ENCODE data around the gene DYRK4. TPM values are rescaled to one million over a fixed set of nuclear protein-coding genes. Genes with fewer than 3 reads are reported as not detected.
A peak's percentile ranks its signal among the peaks of the same experiment; 100 is the strongest.

Gene DYRK4
- total RNA-seq, 1 experiment from 2014 or later: 23.7 TPM

DNA sequence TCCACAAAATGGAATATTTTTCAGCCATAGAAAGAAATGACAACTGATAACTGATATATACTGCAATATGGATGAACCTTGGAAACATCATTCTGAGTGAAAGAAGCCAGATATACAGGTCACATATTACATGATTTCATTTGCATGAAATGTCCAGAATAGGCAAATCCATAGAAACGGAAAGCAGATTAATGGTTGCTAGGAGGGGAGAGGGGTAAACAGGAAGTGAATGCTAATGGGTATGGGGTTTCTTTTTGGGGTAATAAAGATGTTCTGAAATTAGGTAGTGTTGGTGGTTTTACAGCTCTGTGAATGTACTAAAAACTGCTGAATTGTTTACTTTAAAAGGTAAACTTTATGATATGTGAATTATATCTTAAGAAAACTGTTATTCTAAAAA lies 16.8 kb upstream of the DYRK4 start:
- Histone ChIP-seq H3K4me1 (ENCODE audit: insufficient read depth, low read length, poor library complexity, severe bottlenecking) (peaks cover 7% of the 10 kb centered on the region), H3K4me3 (ENCODE audit: low read depth, low read length, poor library complexity, severe bottlenecking) (no peak overlapping the region), H3K27me3 (replicated peaks; ENCODE audit: insufficient read depth, low read depth, low read length, poor library complexity) (no peaks in the 10 kb centered on the region), H3K9me3 (ENCODE audit: low read depth, low read length, poor library complexity, severe bottlenecking) (no peaks in the 10 kb centered on the region), H3K36me3 (ENCODE audit: insufficient read depth, low read length, poor library complexity, severe bottlenecking) (peaks cover 79% of the 10 kb centered on the region), H3K27ac (ENCODE audit: low read depth, low read length, poor library complexity, severe bottlenecking) (no peak overlapping the region)
- DNase-seq (ENCODE audit: low spot score): peak; percentile 13
- no TSS peak for BruUV-seq (replicated peaks)
- ChIA-PET CTCF (no interaction called here), POLR2A (ENCODE audit: low non-redundant PET) (interaction anchor here (0.6 kb wide), 1 partner anchor 104 kb away, joined by 3 read pairs; no protein-coding TSS in a partner anchor)
- no peak for TF ChIP-seq EZH2 (IDR thresholded peaks at IDR 0.05; ENCODE audit: borderline replicate concordance, low read depth, low read length, poor library complexity, severe bottlenecking)
- TF ChIP-seq, protein P1, sequence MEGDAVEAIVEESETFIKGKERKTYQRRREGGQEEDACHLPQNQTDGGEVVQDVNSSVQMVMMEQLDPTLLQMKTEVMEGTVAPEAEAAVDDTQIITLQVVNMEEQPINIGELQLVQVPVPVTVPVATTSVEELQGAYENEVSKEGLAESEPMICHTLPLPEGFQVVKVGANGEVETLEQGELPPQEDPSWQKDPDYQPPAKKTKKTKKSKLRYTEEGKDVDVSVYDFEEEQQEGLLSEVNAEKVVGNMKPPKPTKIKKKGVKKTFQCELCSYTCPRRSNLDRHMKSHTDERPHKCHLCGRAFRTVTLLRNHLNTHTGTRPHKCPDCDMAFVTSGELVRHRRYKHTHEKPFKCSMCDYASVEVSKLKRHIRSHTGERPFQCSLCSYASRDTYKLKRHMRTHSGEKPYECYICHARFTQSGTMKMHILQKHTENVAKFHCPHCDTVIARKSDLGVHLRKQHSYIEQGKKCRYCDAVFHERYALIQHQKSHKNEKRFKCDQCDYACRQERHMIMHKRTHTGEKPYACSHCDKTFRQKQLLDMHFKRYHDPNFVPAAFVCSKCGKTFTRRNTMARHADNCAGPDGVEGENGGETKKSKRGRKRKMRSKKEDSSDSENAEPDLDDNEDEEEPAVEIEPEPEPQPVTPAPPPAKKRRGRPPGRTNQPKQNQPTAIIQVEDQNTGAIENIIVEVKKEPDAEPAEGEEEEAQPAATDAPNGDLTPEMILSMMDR (conservative IDR thresholded peaks at IDR 0.05; ENCODE audit: low read depth, low read length): no peak
- intact Hi-C loops (cut with micrococcal nuclease; ENCODE audit: unreplicated experiment): no loop called here

DNA sequence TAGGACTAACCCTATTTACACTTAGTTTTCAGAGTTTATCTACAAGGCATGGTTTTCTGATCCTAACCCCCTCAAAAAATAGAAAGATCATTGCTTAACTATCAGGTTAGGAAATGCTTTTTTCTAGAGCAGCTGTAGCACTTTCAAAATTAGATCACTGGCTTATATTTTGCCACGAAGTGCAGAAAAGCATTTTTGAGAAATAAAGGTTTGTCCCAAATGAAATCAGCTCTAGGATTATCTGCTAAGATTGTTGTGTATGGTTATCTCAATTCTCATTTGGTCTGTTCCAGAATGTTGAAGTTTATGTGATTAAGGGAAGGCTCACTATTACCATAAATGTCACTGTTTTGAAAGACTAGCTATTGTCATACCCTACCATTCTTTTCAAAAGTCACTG lies 9.8 kb upstream of the DYRK4 start:
- ChIA-PET POLR2A (ENCODE audit: low non-redundant PET) (no interaction called here), CTCF (no interaction called here)
- BruUV-seq (replicated peaks): no TSS peak
- intact Hi-C loops (cut with micrococcal nuclease; ENCODE audit: unreplicated experiment): no loop called here
- no peak for TF ChIP-seq EZH2 (IDR thresholded peaks at IDR 0.05; ENCODE audit: borderline replicate concordance, low read depth, low read length, poor library complexity, severe bottlenecking)
- TF ChIP-seq, protein P1 (conservative IDR thresholded peaks at IDR 0.05; ENCODE audit: low read depth, low read length): no peak
- Histone ChIP-seq H3K36me3 (ENCODE audit: insufficient read depth, low read length, poor library complexity, severe bottlenecking) (peaks cover 55% of the 10 kb centered on the region), H3K4me1 (ENCODE audit: insufficient read depth, low read length, poor library complexity, severe bottlenecking) (no peaks in the 10 kb centered on the region), H3K4me3 (ENCODE audit: low read depth, low read length, poor library complexity, severe bottlenecking) (no peak overlapping the region), H3K9me3 (ENCODE audit: low read depth, low read length, poor library complexity, severe bottlenecking) (no peaks in the 10 kb centered on the region), H3K27ac (ENCODE audit: low read depth, low read length, poor library complexity, severe bottlenecking) (no peak overlapping the region), H3K27me3 (replicated peaks; ENCODE audit: insufficient read depth, low read depth, low read length, poor library complexity) (no peaks in the 10 kb centered on the region)
- no peak for DNase-seq (ENCODE audit: low spot score)

DNA sequence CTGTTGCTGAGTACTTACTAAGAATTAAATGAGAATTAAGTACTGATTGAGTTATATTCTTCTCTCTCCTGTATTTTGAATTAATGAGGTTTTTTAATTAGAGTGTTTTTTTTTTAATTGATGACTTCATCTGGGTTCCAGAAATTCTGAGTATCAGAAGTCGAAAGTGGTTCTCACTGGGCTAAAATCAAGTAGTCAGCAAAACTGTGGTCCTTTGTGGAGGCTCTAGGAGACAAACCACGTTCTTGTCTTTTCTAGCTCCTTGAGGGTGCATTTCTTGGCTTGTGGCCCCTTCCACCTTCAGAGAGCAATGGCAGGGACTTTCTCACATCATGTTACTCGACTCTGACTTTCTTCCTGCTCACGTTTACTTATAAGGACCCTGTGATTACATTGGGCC lies 8.1 kb upstream of the DYRK4 start:
- ChIA-PET POLR2A (ENCODE audit: low non-redundant PET) (no interaction called here), CTCF (no interaction called here)
- Histone ChIP-seq H3K4me3 (ENCODE audit: low read depth, low read length, poor library complexity, severe bottlenecking) (no peak overlapping the region), H3K4me1 (ENCODE audit: insufficient read depth, low read length, poor library complexity, severe bottlenecking) (no peaks in the 10 kb centered on the region), H3K9me3 (ENCODE audit: low read depth, low read length, poor library complexity, severe bottlenecking) (no peaks in the 10 kb centered on the region), H3K27me3 (replicated peaks; ENCODE audit: insufficient read depth, low read depth, low read length, poor library complexity) (no peaks in the 10 kb centered on the region), H3K36me3 (ENCODE audit: insufficient read depth, low read length, poor library complexity, severe bottlenecking) (peaks cover 45% of the 10 kb centered on the region), H3K27ac (ENCODE audit: low read depth, low read length, poor library complexity, severe bottlenecking) (no peak overlapping the region)
- no peak for DNase-seq (ENCODE audit: low spot score)
- TF ChIP-seq, protein P1 (conservative IDR thresholded peaks at IDR 0.05; ENCODE audit: low read depth, low read length): no peak
- TF ChIP-seq EZH2 (IDR thresholded peaks at IDR 0.05; ENCODE audit: borderline replicate concordance, low read depth, low read length, poor library complexity, severe bottlenecking): no peak
- intact Hi-C loops (cut with micrococcal nuclease; ENCODE audit: unreplicated experiment): no loop called here
- BruUV-seq (replicated peaks): no TSS peak
